BLaER1 treated with 17β-estradiol and CSF1 and Interleukin-3, amounts not matched to agents 10 nM and 100 nM (cell line): ENCODE results near the gene BMP2K.

Experiments
- H3K27ac ChIP-seq, 11 experiments: shearing (Covaris generic); formaldehyde crosslinking; 2 replicates each; pipeline ENCODE4 v1.8.1; 2022
- H3K27me3 ChIP-seq, 11 experiments: shearing (Covaris generic); formaldehyde crosslinking; 2 replicates each; pipeline ENCODE4 v1.8.1; 2022
- H3K36me3 ChIP-seq, 11 experiments: shearing (Covaris generic); formaldehyde crosslinking; 2 replicates each; pipeline ENCODE4 v1.8.1; 2022
- H3K4me1 ChIP-seq, 10 experiments: shearing (Covaris generic); formaldehyde crosslinking; 2 replicates each; pipeline ENCODE4 v1.8.1; 2022
- H3K4me2 ChIP-seq, 11 experiments: shearing (Covaris generic); formaldehyde crosslinking; 2 replicates each; pipeline ENCODE4 v1.8.1; 2022
- H3K4me3 ChIP-seq, 10 experiments: shearing (Covaris generic); formaldehyde crosslinking; 2 replicates each; pipeline ENCODE4 v1.8.1; 2022
- H3K9ac ChIP-seq, 11 experiments: shearing (Covaris generic); formaldehyde crosslinking; 2 replicates each; pipeline ENCODE4 v1.8.1; 2022
- H3K9me3 ChIP-seq, 11 experiments: shearing (Covaris generic); formaldehyde crosslinking; replicated peaks in 1 of 11; 2 replicates each; pipeline ENCODE4 v1.8.1; 2022
- H4K20me1 ChIP-seq, 11 experiments: shearing (Covaris generic); formaldehyde crosslinking; 2 replicates each; pipeline ENCODE4 v1.8.1; 2022
- Cebpa-rat ChIP-seq, 11 experiments: shearing (Covaris generic); IDR thresholded peaks; 2 replicates each; pipeline ENCODE4 v1.8.1; 2022

BMP2K gene

DNA sequence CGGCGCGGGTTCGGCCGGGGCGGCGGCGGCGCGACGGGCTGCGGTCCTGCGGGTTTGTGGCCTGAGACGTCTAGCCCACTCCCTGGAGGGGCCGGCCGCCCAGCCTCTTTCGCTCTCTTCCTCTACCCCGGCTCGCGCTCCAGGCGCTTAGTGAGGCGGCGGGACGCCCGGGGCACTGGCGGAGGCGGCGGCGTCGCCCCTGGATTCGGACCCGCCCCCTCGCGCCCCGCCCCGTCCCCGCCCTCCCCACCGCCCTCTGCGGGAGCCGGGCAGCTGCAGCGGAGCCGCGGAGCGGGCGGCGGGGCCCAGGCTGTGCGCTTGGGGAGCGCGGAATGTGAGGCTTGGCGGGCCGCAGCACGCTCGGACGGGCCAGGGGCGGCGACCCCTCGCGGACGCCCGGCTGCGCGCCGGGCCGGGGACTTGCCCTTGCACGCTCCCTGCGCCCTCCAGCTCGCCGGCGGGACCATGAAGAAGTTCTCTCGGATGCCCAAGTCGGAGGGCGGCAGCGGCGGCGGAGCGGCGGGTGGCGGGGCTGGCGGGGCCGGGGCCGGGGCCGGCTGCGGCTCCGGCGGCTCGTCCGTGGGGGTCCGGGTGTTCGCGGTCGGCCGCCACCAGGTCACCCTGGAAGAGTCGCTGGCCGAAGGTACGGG, at the start of gene BMP2K:
BMP2K (plus strand) TSS at position 272 of the 650 bp plus-strand sequence; CDS start at position 466, 194 bp downstream.
- peaks cover 29 to 48% (median 43%) of the 10 kb centered on the region in 10 experiments for H3K4me1 ChIP-seq
- peaks cover 20 to 45% (median 39%) of the 10 kb centered on the region in 11 experiments; a peak in 20 of 22 replicates for H4K20me1 ChIP-seq
- peak within 1 kb of the TSS; percentile 85 to 99 (median 96) for H3K9ac ChIP-seq
- H3K4me3 ChIP-seq, result peak within 1 kb of the TSS; percentile 81 to 97 (median 87)
- H3K9me3 ChIP-seq, result no peaks in the 10 kb centered on the region
- TF ChIP-seq Cebpa-rat (IDR thresholded peaks at IDR 0.05), result no peak
- peaks cover 0 to 33% (median 20%) of the 10 kb centered on the region in 11 experiments; a peak in 13 of 22 replicates for H3K36me3 ChIP-seq
- H3K27ac ChIP-seq, result peak within 1 kb of the TSS; percentile 94 to 100 (median 98)
- peak within 1 kb of the TSS; percentile 85 to 99 (median 92) for H3K4me2 ChIP-seq
- H3K27me3 ChIP-seq, result no peaks in the 10 kb centered on the region

DNA sequence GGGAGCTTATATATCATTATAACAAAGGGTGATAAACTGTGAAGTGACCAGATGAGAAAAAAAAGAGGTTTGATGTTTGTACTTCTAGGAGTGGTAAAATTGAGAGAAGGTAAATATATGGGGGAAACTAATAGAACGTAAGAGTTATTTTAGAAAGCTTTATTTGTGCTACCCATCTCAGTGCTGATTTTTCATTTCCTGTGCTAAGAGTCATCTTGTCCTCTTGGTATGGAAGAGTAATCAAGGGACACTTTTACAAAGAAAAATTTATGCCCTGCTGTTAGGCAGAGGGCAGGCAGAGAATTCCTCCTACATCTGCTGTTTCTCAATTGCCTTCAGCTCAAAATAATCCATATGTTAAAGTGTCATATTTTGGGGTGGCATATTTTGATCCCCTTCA, 49.6 kb upstream of the BMP2K start:
- Histone ChIP-seq H3K4me2 (peak overlapping the region; percentile 16 to 66 (median 54); a peak in 21 of 22 replicates), H3K4me3 (no peak overlapping the region), H4K20me1 (no peaks in the 10 kb centered on the region), H3K27ac (peak overlapping the region in 4 of 11 experiments; percentile 12 to 28 (median 24); a peak in 4 of 22 replicates), H3K36me3 (no peaks in the 10 kb centered on the region), H3K9me3 (peaks cover 0 to 9% (median 0%) of the 10 kb centered on the region in 11 experiments; a peak in 3 of 22 replicates), H3K9ac (peak overlapping the region in 1 of 11 experiments; percentile 44; a peak in 1 of 22 replicates), H3K4me1 (peaks cover 24 to 35% (median 33%) of the 10 kb centered on the region in 10 experiments), H3K27me3 (no peaks in the 10 kb centered on the region)
- no peak for TF ChIP-seq Cebpa-rat (IDR thresholded peaks at IDR 0.05)

DNA sequence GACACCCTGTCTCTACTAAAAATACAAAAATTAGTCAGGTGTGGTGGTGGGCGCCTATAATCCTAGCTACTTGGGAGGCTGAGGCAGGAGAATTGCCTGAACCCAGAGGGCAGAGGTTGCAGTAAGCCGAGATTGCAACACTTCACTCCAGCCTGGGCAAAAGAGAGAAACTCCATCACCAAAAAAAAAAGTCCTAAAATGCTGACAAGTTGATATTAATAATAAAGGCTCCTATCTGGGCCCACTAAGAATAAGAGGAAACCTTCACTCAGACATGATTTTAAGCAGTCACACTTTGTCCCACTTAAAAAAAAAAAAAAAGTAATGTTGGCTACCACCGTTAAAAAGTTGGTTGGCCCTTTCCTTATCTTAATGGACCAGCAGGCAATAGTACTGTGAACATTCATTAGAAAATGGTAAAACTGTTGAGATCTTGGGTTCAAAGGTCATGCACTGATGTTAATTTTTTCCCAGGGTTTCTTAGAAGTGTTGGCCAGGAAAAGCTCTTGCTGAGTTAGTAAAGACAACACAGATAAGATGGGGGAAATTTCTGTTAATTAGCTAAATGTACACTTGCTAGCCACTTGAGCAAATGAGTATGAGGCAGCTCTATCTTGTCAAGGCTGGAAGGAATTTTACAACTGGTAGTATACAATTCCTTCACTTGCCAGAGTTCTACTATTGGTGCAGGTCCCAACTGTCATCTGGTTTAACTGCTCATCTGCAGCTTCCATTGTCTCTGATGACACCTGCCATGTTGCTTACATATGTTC, 43.6 kb upstream of the BMP2K start:
- Histone ChIP-seq H4K20me1 (no peaks in the 10 kb centered on the region), H3K4me1 (peaks cover 9 to 27% (median 11%) of the 10 kb centered on the region in 10 experiments), H3K4me3 (no peak overlapping the region), H3K4me2 (no peak overlapping the region), H3K27ac (no peak overlapping the region), H3K36me3 (no peaks in the 10 kb centered on the region), H3K9me3 (peaks cover 0 to 9% (median 0%) of the 10 kb centered on the region in 11 experiments; a peak in 4 of 22 replicates), H3K27me3 (no peaks in the 10 kb centered on the region), H3K9ac (no peak overlapping the region)
- TF ChIP-seq Cebpa-rat (IDR thresholded peaks at IDR 0.05), result no peak

DNA sequence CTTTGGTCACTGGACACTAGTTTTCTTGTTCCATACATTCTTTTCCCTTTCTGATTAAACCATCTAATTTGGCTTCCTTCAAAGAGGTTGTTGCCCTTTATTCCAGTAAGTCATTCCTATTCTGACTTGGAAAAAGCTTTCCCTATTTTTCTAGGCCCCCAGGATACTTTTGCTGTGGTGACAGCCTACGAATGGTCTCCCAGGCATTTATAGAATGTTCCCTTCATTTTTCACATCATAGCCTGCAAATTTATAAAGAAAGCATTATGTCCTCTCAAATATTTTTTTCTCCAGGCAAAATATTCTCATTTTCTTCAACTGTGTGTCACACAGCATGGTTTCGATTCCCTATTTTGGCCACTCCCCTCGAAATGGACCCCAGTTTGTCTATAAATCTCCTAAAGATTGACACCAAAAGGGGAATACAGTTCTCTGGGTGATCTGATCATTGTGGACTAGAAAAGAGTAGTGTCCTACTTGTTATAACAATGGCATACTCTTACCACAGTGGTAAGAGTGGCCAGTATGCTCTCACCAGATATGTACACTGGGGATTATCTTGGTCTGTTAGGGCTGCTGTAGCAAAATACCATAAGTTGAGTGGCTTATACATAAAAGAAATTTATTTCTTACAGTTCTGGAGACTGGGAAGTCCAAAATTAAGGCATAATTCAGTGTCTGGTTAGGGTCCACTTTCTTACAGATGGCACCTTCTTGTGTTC, 41.5 kb upstream of the BMP2K start:
- Histone ChIP-seq H3K4me3 (no peak overlapping the region), H3K4me1 (peaks cover 10 to 44% (median 13%) of the 10 kb centered on the region in 10 experiments), H4K20me1 (no peaks in the 10 kb centered on the region), H3K9ac (no peak overlapping the region), H3K36me3 (no peaks in the 10 kb centered on the region), H3K9me3 (no peaks in the 10 kb centered on the region; a peak in 1 of 22 replicates), H3K27me3 (no peaks in the 10 kb centered on the region), H3K4me2 (peak overlapping the region in 1 of 11 experiments; percentile 12; a peak in 1 of 22 replicates), H3K27ac (no peak overlapping the region)
- TF ChIP-seq Cebpa-rat (IDR thresholded peaks at IDR 0.05), result no peak

DNA sequence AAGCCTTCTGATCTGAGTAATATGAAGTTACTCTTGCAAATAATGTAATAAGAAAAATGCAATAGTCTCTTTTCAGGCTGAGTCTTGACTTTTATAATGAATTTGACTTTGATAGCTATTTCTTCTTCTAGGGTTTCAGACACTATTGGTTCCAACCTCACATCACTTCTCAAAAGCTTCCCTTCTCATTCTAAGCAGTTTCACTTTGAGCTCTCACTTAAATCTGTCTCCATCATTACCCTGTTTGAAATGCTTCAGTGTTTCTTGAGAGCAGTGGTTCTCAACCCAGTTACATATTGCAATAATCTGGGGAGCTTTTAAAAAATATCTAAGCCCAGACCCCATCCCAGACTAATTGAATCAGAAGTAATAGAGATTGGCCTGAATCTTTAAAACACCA, 40.5 kb upstream of the BMP2K start:
- peak overlapping the region in 1 of 11 experiments; percentile 64; a peak in 1 of 22 replicates for H3K27ac ChIP-seq
- no peak overlapping the region for H3K9ac ChIP-seq
- H3K27me3 ChIP-seq, result no peaks in the 10 kb centered on the region
- peaks cover 10 to 49% (median 13%) of the 10 kb centered on the region in 10 experiments for H3K4me1 ChIP-seq
- TF ChIP-seq Cebpa-rat (IDR thresholded peaks at IDR 0.05), result no peak
- no peak overlapping the region for H3K4me3 ChIP-seq
- H3K9me3 ChIP-seq, result no peaks in the 10 kb centered on the region; a peak in 1 of 22 replicates
- no peaks in the 10 kb centered on the region for H3K36me3 ChIP-seq
- no peaks in the 10 kb centered on the region for H4K20me1 ChIP-seq
- H3K4me2 ChIP-seq, result peak overlapping the region in 1 of 11 experiments; percentile 85; a peak in 2 of 22 replicates

DNA sequence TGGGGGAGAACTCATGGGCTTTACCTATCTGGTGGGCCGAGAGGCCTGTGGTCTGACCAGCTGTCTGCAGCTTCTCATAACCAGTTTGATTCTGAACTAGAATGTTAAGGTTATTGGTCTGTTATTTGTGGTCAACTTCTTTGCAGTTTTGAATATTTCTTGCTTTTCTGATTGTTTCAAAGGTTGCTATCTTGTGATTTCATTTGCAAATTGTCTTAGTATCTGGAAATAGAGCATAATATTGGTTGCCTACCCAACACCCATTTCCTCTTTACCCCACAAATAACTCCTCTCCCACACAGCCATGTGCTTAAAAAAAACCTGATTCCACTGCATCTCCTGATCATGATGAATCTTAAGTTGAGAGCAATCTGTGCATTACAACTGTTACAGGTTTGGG, 39.1 kb upstream of the BMP2K start:
- Histone ChIP-seq H3K27ac (peak overlapping the region in 2 of 11 experiments; percentile 64 to 68; a peak in 4 of 22 replicates), H3K36me3 (no peaks in the 10 kb centered on the region), H3K9ac (0 out of 22 replicates have a peak overlapping the region, but pooled peaks of 1 of the 11 experiments have one; percentile 9), H3K9me3 (no peaks in the 10 kb centered on the region; a peak in 1 of 22 replicates), H3K4me1 (peaks cover 10 to 49% (median 13%) of the 10 kb centered on the region in 10 experiments), H3K4me2 (peak overlapping the region; percentile 19 to 85 (median 44)), H3K4me3 (no peak overlapping the region), H4K20me1 (no peaks in the 10 kb centered on the region), H3K27me3 (no peaks in the 10 kb centered on the region)
- no peak for TF ChIP-seq Cebpa-rat (IDR thresholded peaks at IDR 0.05)

DNA sequence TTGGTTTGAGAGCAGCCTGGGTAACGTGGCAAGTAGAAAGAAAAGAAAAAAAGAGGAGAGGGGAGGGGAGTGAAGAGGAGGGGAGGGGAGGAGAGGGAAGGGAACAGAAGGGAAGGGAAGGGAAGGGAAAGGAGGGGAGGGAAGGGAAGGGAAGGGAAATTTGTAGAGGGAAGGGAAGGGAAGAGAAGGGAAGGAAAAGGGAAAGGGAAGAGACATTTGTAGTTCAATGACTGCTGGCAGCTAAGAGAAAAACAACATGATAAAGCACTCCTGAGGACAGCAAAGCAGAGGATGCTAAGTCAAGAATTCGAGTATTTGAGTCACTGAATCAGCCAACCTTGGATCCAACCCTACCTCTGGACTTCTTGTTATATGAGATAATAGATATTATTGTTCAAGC, 38.2 kb upstream of the BMP2K start:
- Histone ChIP-seq H3K4me1 (peaks cover 10 to 49% (median 13%) of the 10 kb centered on the region in 10 experiments), H3K27ac (peak overlapping the region in 2 of 11 experiments; percentile 5 to 68; a peak in 3 of 22 replicates), H3K4me2 (peak overlapping the region in 5 of 11 experiments; percentile 27 to 85 (median 62); a peak in 6 of 22 replicates), H3K36me3 (no peaks in the 10 kb centered on the region), H3K27me3 (no peaks in the 10 kb centered on the region), H3K4me3 (no peak overlapping the region), H3K9me3 (no peaks in the 10 kb centered on the region; a peak in 1 of 22 replicates), H3K9ac (no peak overlapping the region), H4K20me1 (no peaks in the 10 kb centered on the region)
- TF ChIP-seq Cebpa-rat (IDR thresholded peaks at IDR 0.05), result no peak

DNA sequence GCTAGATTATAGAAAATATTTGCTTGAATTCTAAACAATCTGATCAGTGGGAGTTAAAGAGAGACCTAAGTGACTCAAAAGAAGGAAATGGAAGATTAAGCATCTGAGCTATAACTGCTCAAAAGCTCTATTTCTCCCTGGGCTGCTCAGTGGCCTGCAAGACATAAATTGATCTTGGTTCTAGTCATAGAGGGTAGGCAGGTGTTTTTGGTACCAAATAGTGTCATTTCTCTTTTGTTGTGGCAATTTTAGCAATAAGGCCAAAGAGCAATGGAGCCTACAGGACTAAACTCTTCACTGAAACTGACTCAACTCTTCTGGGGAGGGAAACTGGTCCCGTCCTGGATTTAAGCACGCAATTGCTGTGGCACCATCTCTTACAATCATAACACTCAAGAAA, 33.9 kb upstream of the BMP2K start:
- TF ChIP-seq Cebpa-rat (IDR thresholded peaks at IDR 0.05), result no peak
- Histone ChIP-seq H3K27ac (no peak overlapping the region), H4K20me1 (no peaks in the 10 kb centered on the region)

More for the DNA sequence above, 33.9 kb upstream of the BMP2K start:
- no peak overlapping the region for H3K4me3 ChIP-seq
- H3K4me2 ChIP-seq, result no peak overlapping the region
- H3K4me1 ChIP-seq, result peaks cover 3 to 25% (median 4%) of the 10 kb centered on the region in 10 experiments
- H3K36me3 ChIP-seq, result no peaks in the 10 kb centered on the region
- H3K9me3 ChIP-seq, result no peaks in the 10 kb centered on the region
- H3K27me3 ChIP-seq, result no peaks in the 10 kb centered on the region
- no peak overlapping the region for H3K9ac ChIP-seq
